ENCODE data around the gene USP43. TPM values are rescaled to one million over a fixed set of nuclear protein-coding genes. Genes with fewer than 3 reads are reported as not detected.

USP43 gene
- total and polyA plus RNA-seq, 10 of the 15 experiments (the other 5 are each of a cell fraction or from before 2014, with no cell fraction given), result 0.94 TPM; not detected in 9

GRCh38 chr17:9765322-9765721 lies 120.0 kb downstream of the USP43 start:
- H3K27ac ChIP-seq (ENCODE audit: control insufficient read depth, insufficient read depth), result no peak overlapping the region
- DNase-seq (ENCODE audit: low read depth, low spot score) (no peak), FAIRE-seq (no peak), ATAC-seq (no peak)
- intact Hi-C loops (cut with micrococcal nuclease; ENCODE audit: unreplicated experiment) (loop anchor here (5.0 kb wide), 1 partner anchor 188 kb away; the partner anchor contains the start of genes CFAP52 and STX8), in situ Hi-C loops (cut with MboI) (no loop called here)
- CTCF ChIA-PET, result interaction anchor here (0.5 kb wide), 1 partner anchor 65 kb away, joined by 3 read pairs; no protein-coding TSS in a partner anchor
- no peak overlapping the region for H3K4me3 ChIP-seq
- no peaks in the 10 kb centered on the region for H3K27me3 ChIP-seq (replicated peaks in 1 of 2; ENCODE audit: control insufficient read depth in 2 of 2, insufficient read depth in 2 of 2, low read length in 1 of 2)
- POLR2A ChIA-PET, result no interaction called here
- no peak overlapping the region for H2AFZ ChIP-seq (ENCODE audit: control insufficient read depth, low read depth, low read length)
- H3K4me1 ChIP-seq (ENCODE audit: control insufficient read depth, insufficient read depth, low read length), result no peaks in the 10 kb centered on the region
- no peaks in the 10 kb centered on the region for H3K79me2 ChIP-seq (ENCODE audit: control insufficient read depth, insufficient read depth, low read length)
- no peak for TF ChIP-seq NFYB (IDR thresholded peaks at IDR 0.05; ENCODE audit: insufficient read depth, low read depth, low read length)
- TF ChIP-seq E2F4 (IDR thresholded peaks at IDR 0.05; ENCODE audit: low read depth, low read length), result no peak
- TF ChIP-seq ZNF217 (IDR thresholded peaks at IDR 0.05), result no peak
- TF ChIP-seq MTA3 (IDR thresholded peaks at IDR 0.05; ENCODE audit: borderline replicate concordance, low read length), result no peak
- TF ChIP-seq SREBF2 (IDR thresholded peaks at IDR 0.05; ENCODE audit: low read length), result no peak
- TF ChIP-seq HDAC6 (IDR thresholded peaks at IDR 0.05; ENCODE audit: unreplicated experiment), result no peak
- no peak for TF ChIP-seq ZZZ3 (IDR thresholded peaks at IDR 0.05; ENCODE audit: control insufficient read depth, insufficient read length, low read depth)
- no peak for TF ChIP-seq YY1 (IDR thresholded peaks at IDR 0.05; ENCODE audit: low read depth, low read length)
- no peak for TF ChIP-seq BMI1 (IDR thresholded peaks at IDR 0.05; ENCODE audit: borderline replicate concordance)
- TF ChIP-seq EGR1 (IDR thresholded peaks at IDR 0.05; ENCODE audit: borderline replicate concordance in 1 of 2, low read depth in 2 of 2, low read length in 2 of 2), result no peak
- no peak for TF ChIP-seq NFXL1 (IDR thresholded peaks at IDR 0.05; ENCODE audit: borderline replicate concordance)
- TF ChIP-seq ZBTB40 (IDR thresholded peaks at IDR 0.05; ENCODE audit: borderline replicate concordance), result no peak
- TF ChIP-seq SMAD5 (IDR thresholded peaks at IDR 0.05; ENCODE audit: low read depth), result no peak
- no peak for TF ChIP-seq ZSCAN29 (IDR thresholded peaks at IDR 0.05)
- no peak for TF ChIP-seq RBBP5 (conservative IDR thresholded peaks at IDR 0.05)
- TF ChIP-seq CHD4 (IDR thresholded peaks at IDR 0.05), result no peak
- no peak for TF ChIP-seq PRDM15 (CRISPR knock-in tag; IDR thresholded peaks at IDR 0.05)
- TF ChIP-seq PAX5 (IDR thresholded peaks at IDR 0.05; ENCODE audit: borderline replicate concordance, low read depth, low read length), result no peak
- WGBS (ENCODE audit: insufficient coverage, insufficient replicate concordance, low lambda C conversion rate, missing lambda C conversion rate), result 0% methylated on average over 1 of the region's 1 CpG
- RAD21 ChIA-PET (ENCODE audit: unreplicated experiment), result no interaction called here
- no peaks in the 10 kb centered on the region for H3K36me3 ChIP-seq (ENCODE audit: control insufficient read depth in 2 of 2, insufficient read depth in 2 of 2, low read length in 1 of 2)
- no peak overlapping the region for H3K4me2 ChIP-seq (ENCODE audit: control insufficient read depth, insufficient read depth)
- H3K9ac ChIP-seq (ENCODE audit: control insufficient read depth, insufficient read depth, low read length), result no peak overlapping the region
- no TSS peak for BruUV-seq (replicated peaks)
- H4K20me1 ChIP-seq (ENCODE audit: control insufficient read depth, insufficient read depth), result no peaks in the 10 kb centered on the region
- H3K9me3 ChIP-seq (replicated peaks; ENCODE audit: control insufficient read depth, insufficient read depth, low read length), result no peaks in the 10 kb centered on the region
- SMC1A ChIA-PET (ENCODE audit: uncharacterized antibody, unreplicated experiment), result no interaction called here
